GM19351 (cell line): Measurements from ENCODE around the gene FGF14.
A peak's percentile ranks its signal among the peaks of the same experiment; 100 is the strongest.

Source experiments
- ATAC-seq: cut with Tn5 transposase; IDR thresholded peaks from one replicate; pipeline ENCODE4 v1.9.1; 2021; ENCODE audit warnings: mild to moderate bottlenecking, moderate library complexity; ENCODE audit not compliant: unreplicated experiment

FGF14 gene

GRCh38 chr13:102002287-102002686 is 399.6 kb downstream of the FGF14 start:
- no peak for ATAC-seq

GRCh38 chr13:102000764-102001163 is 401.1 kb downstream of the FGF14 start:
- no peak for ATAC-seq

GRCh38 chr13:101998129-101998528 is 403.7 kb downstream of the FGF14 start:
- no peak for ATAC-seq

GRCh38 chr13:101996954-101997353 is 404.9 kb downstream of the FGF14 start:
- ATAC-seq: no peak

- ATAC-seq: no peak
These were observed 412.0 kb downstream of the FGF14 start for GRCh38 chr13:101989798-101990350.

GRCh38 chr13:101988140-101988539 is 413.7 kb downstream of the FGF14 start:
- no peak for ATAC-seq

GRCh38 chr13:101986316-101986715 is 415.5 kb downstream of the FGF14 start:
- no peak for ATAC-seq

GRCh38 chr13:101985321-101985720 is 416.5 kb downstream of the FGF14 start:
- ATAC-seq: no peak

GRCh38 chr13:101982903-101983302 is 418.9 kb downstream of the FGF14 start:
- no peak for ATAC-seq

GRCh38 chr13:101979825-101980224 is 422.0 kb downstream of the FGF14 start:
- ATAC-seq: no peak

- ATAC-seq: no peak
These were observed 423.1 kb downstream of the FGF14 start for GRCh38 chr13:101978552-101979315.

GRCh38 chr13:101977475-101977874 is 424.4 kb downstream of the FGF14 start:
- ATAC-seq: no peak

GRCh38 chr13:101972191-101972590 is 429.7 kb downstream of the FGF14 start:
- ATAC-seq: no peak

- no peak for ATAC-seq
These were observed 431.5 kb downstream of the FGF14 start for GRCh38 chr13:101970341-101970740.

GRCh38 chr13:101967781-101968180 is 434.1 kb downstream of the FGF14 start:
- ATAC-seq: no peak

- ATAC-seq: no peak
These were observed 434.6 kb downstream of the FGF14 start for GRCh38 chr13:101967216-101967615.

GRCh38 chr13:101965096-101965495 is 436.8 kb downstream of the FGF14 start:
- ATAC-seq: no peak

GRCh38 chr13:101959016-101959415 is 442.8 kb downstream of the FGF14 start:
- no peak for ATAC-seq

GRCh38 chr13:101955764-101956163 is 446.1 kb downstream of the FGF14 start:
- ATAC-seq: peak; percentile 48

GRCh38 chr13:101951114-101951513 is 450.7 kb downstream of the FGF14 start:
- ATAC-seq: no peak

- no peak for ATAC-seq
These were observed 452.2 kb downstream of the FGF14 start for GRCh38 chr13:101949681-101950080.

- no peak for ATAC-seq
These were observed 455.4 kb downstream of the FGF14 start for GRCh38 chr13:101946401-101946800.

- no peak for ATAC-seq
These were observed 456.4 kb downstream of the FGF14 start for GRCh38 chr13:101945435-101945834.
